ENCODE results near the gene KLHL29.

- TF ChIP-seq POLR2A (IDR thresholded peaks at IDR 0.05; ENCODE audit: low read depth, low read length) (no peak), TAF1 (IDR thresholded peaks at IDR 0.05; ENCODE audit: low read depth, low read length) (no peak), POLR2AphosphoS5 (IDR thresholded peaks at IDR 0.05; ENCODE audit: low read depth, low read length) (no peak)
Observed at GRCh38 chr2:23399674-23400261, 14.8 kb downstream of the KLHL29 start.
